Measurements from ENCODE around the gene TMEM212.

The TMEM212 gene

DNA sequence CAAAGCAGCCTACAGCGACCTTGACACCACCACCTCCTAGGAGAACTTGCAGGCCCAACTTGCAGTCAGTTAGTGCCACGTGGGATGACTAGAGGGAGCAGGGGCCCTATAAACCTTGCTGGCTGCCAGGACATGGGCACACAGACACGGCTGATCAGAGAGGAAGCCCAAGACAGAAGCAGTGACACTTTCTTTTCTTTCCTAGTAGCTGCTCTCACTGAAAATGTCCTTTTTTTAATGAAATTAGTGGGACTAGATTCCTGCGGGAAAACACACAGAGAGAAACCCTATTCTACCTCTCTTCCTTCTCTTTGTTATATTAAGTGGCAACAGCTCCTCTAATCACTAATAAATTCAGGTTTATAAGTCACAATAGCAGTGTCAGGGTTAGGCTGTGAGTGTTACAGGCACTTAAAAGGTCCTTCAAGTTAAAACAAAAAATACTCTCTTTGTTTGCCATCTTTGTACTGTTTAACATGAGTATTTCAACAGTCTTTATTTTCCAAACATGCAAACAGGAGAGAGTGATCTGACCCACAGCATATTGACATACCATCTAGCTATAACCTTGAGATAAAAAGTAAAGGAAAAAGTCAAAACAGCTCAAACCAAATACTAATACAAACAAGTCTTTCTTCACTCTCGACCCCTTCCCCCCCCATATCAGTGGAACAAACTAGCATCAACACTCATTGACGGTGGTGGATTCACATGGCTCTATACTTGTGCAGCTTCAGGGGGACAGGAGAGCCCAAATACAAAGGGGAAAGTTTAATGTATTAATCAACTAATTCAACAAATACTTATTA lies 2.1 kb upstream of the TMEM212 start:
- H3K27me3 ChIP-seq (ENCODE audit: control insufficient read depth in 1 of 2, insufficient read depth in 2 of 2, low read length in 2 of 2), result no peaks in the 10 kb centered on the region
- H3K4me1 ChIP-seq (ENCODE audit: control insufficient read depth in 1 of 2, insufficient read depth in 2 of 2, low read length in 2 of 2), result peaks cover 2 to 13% of the 10 kb centered on the region in 2 donors
- no peak overlapping the region for H3K27ac ChIP-seq (ENCODE audit: low read depth, low read length)
- H3K4me3 ChIP-seq (ENCODE audit: low read depth in 1 of 2, low read length in 2 of 2), result no peak overlapping the region
- H3K9me3 ChIP-seq (ENCODE audit: control insufficient read depth in 1 of 2, low read length in 2 of 2), result no peaks in the 10 kb centered on the region
- H3K36me3 ChIP-seq (ENCODE audit: control insufficient read depth in 1 of 2, insufficient read depth in 2 of 2, low read length in 2 of 2), result no peaks in the 10 kb centered on the region
- H3K9ac ChIP-seq (ENCODE audit: low read depth in 1 of 2, low read length in 2 of 2), result no peak overlapping the region

DNA sequence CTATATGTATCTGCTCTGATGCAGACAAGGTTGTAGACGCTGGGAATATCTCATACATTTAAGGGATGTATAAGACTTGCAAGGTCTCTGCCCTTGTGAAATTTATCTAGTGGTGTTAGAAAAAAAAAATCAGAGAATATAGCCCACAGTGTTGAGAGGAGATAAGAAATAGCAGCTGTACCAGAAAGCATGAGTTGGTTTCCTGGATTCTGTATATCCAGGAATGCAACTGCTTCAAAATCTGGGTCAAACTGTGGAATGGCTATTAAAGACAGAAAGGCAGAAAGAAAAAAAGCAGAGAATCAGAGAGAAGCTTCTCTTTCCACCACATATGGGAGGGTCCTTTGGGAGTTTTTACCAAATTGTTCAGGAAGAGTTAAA lies 1.5 kb upstream of the TMEM212 start:
- Histone ChIP-seq H3K36me3 (ENCODE audit: control insufficient read depth in 1 of 2, insufficient read depth in 2 of 2, low read length in 2 of 2) (no peaks in the 10 kb centered on the region), H3K9me3 (ENCODE audit: control insufficient read depth in 1 of 2, low read length in 2 of 2) (no peaks in the 10 kb centered on the region), H3K27ac (ENCODE audit: low read depth, low read length) (no peak overlapping the region), H3K27me3 (ENCODE audit: control insufficient read depth in 1 of 2, insufficient read depth in 2 of 2, low read length in 2 of 2) (no peaks in the 10 kb centered on the region), H3K4me3 (ENCODE audit: low read depth in 1 of 2, low read length in 2 of 2) (no peak overlapping the region), H3K4me1 (ENCODE audit: control insufficient read depth in 1 of 2, insufficient read depth in 2 of 2, low read length in 2 of 2) (peaks cover 2 to 13% of the 10 kb centered on the region in 2 donors), H3K9ac (ENCODE audit: low read depth in 1 of 2, low read length in 2 of 2) (no peak overlapping the region)

DNA sequence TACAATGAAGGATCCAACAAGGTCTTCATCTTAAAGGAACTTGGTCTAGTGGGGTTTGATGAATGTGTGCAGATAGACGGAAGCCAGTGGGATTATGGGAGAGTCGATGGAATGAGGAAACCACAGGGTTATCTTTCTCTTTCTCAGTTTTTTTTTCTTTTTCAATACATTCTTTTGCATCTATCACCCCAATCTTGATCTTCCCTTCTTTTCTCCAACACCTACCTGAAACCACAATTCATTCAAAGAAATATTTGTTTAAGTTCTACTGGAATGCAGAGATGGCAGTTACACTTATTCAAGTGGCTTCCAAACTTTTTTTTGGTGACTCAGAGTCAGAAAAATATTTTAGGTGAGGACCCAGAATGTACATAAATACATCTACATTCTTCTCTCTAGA lies 1.7 kb downstream of the TMEM212 start:
- H3K9me3 ChIP-seq (ENCODE audit: control insufficient read depth in 1 of 2, low read length in 2 of 2), result no peaks in the 10 kb centered on the region
- no peak overlapping the region for H3K27ac ChIP-seq (ENCODE audit: low read depth, low read length)
- no peaks in the 10 kb centered on the region for H3K36me3 ChIP-seq (ENCODE audit: control insufficient read depth in 1 of 2, insufficient read depth in 2 of 2, low read length in 2 of 2)
- peaks cover 0 to 4% of the 10 kb centered on the region in 2 donors for H3K4me1 ChIP-seq (ENCODE audit: control insufficient read depth in 1 of 2, insufficient read depth in 2 of 2, low read length in 2 of 2)
- no peak overlapping the region for H3K9ac ChIP-seq (ENCODE audit: low read depth in 1 of 2, low read length in 2 of 2)
- no peak overlapping the region for H3K4me3 ChIP-seq (ENCODE audit: low read depth in 1 of 2, low read length in 2 of 2)
- H3K27me3 ChIP-seq (ENCODE audit: control insufficient read depth in 1 of 2, insufficient read depth in 2 of 2, low read length in 2 of 2), result no peaks in the 10 kb centered on the region

DNA sequence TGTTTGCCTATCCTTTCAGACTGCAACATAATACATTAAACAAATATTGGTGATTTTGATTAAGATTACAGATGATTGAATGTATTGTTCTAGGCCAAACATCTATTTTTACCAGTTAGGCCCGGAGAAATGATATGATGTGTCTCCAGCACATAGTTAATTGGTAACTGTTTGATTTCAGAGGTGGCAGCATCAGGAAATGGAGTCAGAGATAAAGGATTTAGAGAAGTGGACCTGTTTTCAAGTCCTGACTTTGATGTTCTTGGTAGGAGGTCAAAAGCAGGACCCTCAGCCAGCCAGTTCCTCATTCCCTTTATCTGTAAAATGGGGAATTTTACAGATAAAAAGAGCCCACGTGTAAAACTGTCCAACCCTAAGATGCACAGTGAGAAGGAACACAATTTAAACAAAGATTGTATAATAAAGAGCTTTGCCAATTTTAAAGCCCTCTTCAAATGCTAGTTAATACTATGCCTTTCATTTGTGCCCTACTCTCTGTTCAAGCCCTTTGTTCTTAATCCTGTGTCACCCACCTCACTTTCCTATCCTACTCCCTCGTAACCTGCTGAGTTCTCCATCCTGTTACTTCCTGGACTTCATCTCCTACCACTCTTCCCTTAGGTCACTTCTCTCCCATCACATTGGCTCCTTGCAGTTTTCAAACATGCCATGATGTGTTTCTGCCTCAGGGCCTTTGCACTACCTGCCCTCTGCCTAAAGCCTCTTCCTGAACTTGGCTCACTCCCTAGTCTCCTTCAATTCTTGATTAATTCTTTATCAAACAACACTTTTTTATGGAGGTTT lies 2.5 kb downstream of the TMEM212 start:
- H3K4me1 ChIP-seq (ENCODE audit: control insufficient read depth in 1 of 2, insufficient read depth in 2 of 2, low read length in 2 of 2), result peaks cover 0 to 4% of the 10 kb centered on the region in 2 donors
- no peak overlapping the region for H3K9ac ChIP-seq (ENCODE audit: low read depth in 1 of 2, low read length in 2 of 2)
- no peaks in the 10 kb centered on the region for H3K9me3 ChIP-seq (ENCODE audit: control insufficient read depth in 1 of 2, low read length in 2 of 2)
- H3K27ac ChIP-seq (ENCODE audit: low read depth, low read length), result no peak overlapping the region
- no peaks in the 10 kb centered on the region for H3K36me3 ChIP-seq (ENCODE audit: control insufficient read depth in 1 of 2, insufficient read depth in 2 of 2, low read length in 2 of 2)
- H3K27me3 ChIP-seq (ENCODE audit: control insufficient read depth in 1 of 2, insufficient read depth in 2 of 2, low read length in 2 of 2), result no peaks in the 10 kb centered on the region
- H3K4me3 ChIP-seq (ENCODE audit: low read depth in 1 of 2, low read length in 2 of 2), result no peak overlapping the region

DNA sequence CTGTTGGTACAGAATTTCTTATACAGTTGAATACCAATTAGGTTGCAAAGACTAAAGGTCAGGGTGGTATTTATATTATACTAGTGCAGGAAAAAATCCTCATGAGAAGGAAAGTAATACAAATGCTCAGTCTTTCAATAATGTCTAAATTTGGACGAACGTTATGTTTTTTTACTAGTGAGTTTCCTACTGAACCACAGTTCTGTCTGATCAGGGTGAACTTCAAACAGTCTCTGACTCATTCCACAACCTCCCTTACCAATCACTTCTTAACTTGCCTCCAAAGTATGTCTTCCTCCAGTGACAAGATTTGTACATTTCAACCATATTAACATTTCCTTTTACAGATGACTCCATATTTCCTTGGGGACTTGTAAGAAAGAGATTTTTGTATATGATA lies 3.4 kb downstream of the TMEM212 start:
- no peaks in the 10 kb centered on the region for H3K36me3 ChIP-seq (ENCODE audit: control insufficient read depth in 1 of 2, insufficient read depth in 2 of 2, low read length in 2 of 2)
- no peaks in the 10 kb centered on the region for H3K9me3 ChIP-seq (ENCODE audit: control insufficient read depth in 1 of 2, low read length in 2 of 2)
- H3K27ac ChIP-seq (ENCODE audit: low read depth, low read length), result no peak overlapping the region
- H3K9ac ChIP-seq (ENCODE audit: low read depth in 1 of 2, low read length in 2 of 2), result no peak overlapping the region
- no peak overlapping the region for H3K4me3 ChIP-seq (ENCODE audit: low read depth in 1 of 2, low read length in 2 of 2)
- H3K4me1 ChIP-seq (ENCODE audit: control insufficient read depth in 1 of 2, insufficient read depth in 2 of 2, low read length in 2 of 2), result peaks cover 0 to 8% of the 10 kb centered on the region in 2 donors
- no peaks in the 10 kb centered on the region for H3K27me3 ChIP-seq (ENCODE audit: control insufficient read depth in 1 of 2, insufficient read depth in 2 of 2, low read length in 2 of 2)

DNA sequence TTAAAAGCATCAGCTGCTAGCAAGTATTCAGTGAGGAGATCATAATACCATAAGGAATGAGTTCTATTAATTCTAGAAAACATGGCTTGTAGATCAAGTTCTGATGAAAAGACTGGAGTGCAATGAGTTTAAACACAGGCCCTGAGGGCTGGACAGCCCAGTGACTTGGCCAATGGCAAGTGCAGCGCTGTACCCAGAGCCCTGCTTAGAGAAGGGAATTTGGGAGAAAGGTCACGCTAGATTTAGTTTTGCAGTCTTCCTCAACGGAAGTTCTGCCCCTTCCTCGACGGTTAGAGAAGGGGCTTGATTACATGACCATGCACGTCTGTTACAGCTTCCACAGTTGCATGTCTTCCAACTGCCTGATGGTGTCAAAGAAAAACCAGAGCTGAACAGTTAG lies 4.0 kb downstream of the TMEM212 start:
- no peak overlapping the region for H3K9ac ChIP-seq (ENCODE audit: low read depth in 1 of 2, low read length in 2 of 2)
- H3K9me3 ChIP-seq (ENCODE audit: control insufficient read depth in 1 of 2, low read length in 2 of 2), result no peaks in the 10 kb centered on the region
- H3K4me1 ChIP-seq (ENCODE audit: control insufficient read depth in 1 of 2, insufficient read depth in 2 of 2, low read length in 2 of 2), result peaks cover 0 to 8% of the 10 kb centered on the region in 2 donors
- no peaks in the 10 kb centered on the region for H3K36me3 ChIP-seq (ENCODE audit: control insufficient read depth in 1 of 2, insufficient read depth in 2 of 2, low read length in 2 of 2)
- no peak overlapping the region for H3K27ac ChIP-seq (ENCODE audit: low read depth, low read length)
- H3K4me3 ChIP-seq (ENCODE audit: low read depth in 1 of 2, low read length in 2 of 2), result no peak overlapping the region
- no peaks in the 10 kb centered on the region for H3K27me3 ChIP-seq (ENCODE audit: control insufficient read depth in 1 of 2, insufficient read depth in 2 of 2, low read length in 2 of 2)

DNA sequence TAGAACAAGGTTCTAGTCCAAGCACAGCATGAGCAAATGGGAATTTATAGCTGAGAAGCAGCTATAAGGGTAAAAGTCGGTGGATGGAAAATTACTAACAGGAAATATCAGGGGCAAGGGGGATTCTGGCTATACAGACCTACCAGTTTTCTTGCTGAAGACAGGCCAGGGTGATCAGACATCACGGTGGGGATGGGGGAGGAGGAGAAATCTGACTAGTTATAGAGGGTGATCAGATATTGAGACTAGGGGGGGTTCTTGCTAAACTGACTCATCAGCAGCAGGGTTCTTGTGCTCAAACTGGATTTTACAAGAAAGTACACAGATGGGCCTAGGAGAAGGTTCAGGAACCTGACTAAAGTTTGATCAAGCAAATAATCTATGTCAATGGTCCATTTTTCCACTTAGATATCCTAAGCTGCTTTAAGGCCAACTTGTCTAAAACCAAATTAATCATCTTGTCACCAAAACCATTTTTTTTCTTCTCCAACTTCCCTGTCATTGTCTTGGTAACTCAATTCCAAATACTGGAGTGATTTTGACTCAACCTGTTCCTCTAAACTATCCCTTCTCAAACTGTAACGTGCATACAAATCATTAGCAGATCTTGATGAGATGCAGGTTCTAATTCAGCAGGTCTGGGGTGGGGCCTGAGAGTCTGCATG lies 4.6 kb downstream of the TMEM212 start:
- no peaks in the 10 kb centered on the region for H3K9me3 ChIP-seq (ENCODE audit: control insufficient read depth in 1 of 2, low read length in 2 of 2)
- no peaks in the 10 kb centered on the region for H3K27me3 ChIP-seq (ENCODE audit: control insufficient read depth in 1 of 2, insufficient read depth in 2 of 2, low read length in 2 of 2)
- H3K4me1 ChIP-seq (ENCODE audit: control insufficient read depth in 1 of 2, insufficient read depth in 2 of 2, low read length in 2 of 2), result peaks cover 0 to 8% of the 10 kb centered on the region in 2 donors
- H3K27ac ChIP-seq (ENCODE audit: low read depth, low read length), result no peak overlapping the region
- H3K36me3 ChIP-seq (ENCODE audit: control insufficient read depth in 1 of 2, insufficient read depth in 2 of 2, low read length in 2 of 2), result no peaks in the 10 kb centered on the region
- H3K4me3 ChIP-seq (ENCODE audit: low read depth in 1 of 2, low read length in 2 of 2), result no peak overlapping the region
- H3K9ac ChIP-seq (ENCODE audit: low read depth in 1 of 2, low read length in 2 of 2), result no peak overlapping the region

DNA sequence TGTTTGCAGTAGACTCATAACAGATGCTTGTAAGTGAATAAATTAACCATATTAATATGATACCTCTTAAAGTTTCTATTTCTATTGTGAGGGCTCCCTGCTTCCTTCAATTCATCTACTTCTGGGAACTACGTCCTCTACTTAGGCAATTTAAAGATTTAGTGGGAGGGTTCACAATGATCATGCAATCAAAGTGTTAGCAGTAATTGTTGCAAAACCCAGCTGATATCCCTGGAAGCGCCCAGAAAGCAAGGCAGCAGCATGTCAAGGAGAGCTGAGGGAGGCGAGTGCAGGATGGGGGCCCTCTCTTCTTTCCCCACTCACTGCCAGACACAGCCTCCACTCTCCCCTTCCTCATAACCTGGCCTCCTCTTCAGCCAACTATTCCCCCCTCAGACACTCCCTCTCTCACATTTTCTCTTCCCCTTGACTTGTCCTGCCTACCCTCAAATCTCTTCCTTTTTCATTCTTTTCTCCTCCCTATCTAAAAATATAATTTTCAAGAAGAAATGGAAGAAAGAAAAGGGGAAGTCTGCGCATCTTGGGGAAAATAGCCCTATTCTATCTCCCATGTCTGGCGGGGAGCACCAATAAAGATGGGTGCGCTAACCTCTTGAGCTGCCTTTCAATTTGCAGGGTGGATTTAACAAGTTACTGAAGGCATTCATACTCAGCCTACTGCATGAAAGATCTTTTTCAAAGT lies 6.6 kb downstream of the TMEM212 start:
- Histone ChIP-seq H3K36me3 (ENCODE audit: control insufficient read depth in 1 of 2, insufficient read depth in 2 of 2, low read length in 2 of 2) (no peaks in the 10 kb centered on the region), H3K4me1 (ENCODE audit: control insufficient read depth in 1 of 2, insufficient read depth in 2 of 2, low read length in 2 of 2) (peaks cover 0 to 8% of the 10 kb centered on the region in 2 donors), H3K27me3 (ENCODE audit: control insufficient read depth in 1 of 2, insufficient read depth in 2 of 2, low read length in 2 of 2) (no peaks in the 10 kb centered on the region), H3K9me3 (ENCODE audit: control insufficient read depth in 1 of 2, low read length in 2 of 2) (peaks cover 0 to 7% of the 10 kb centered on the region in 2 donors), H3K4me3 (ENCODE audit: low read depth in 1 of 2, low read length in 2 of 2) (no peak overlapping the region), H3K9ac (ENCODE audit: low read depth in 1 of 2, low read length in 2 of 2) (no peak overlapping the region), H3K27ac (ENCODE audit: low read depth, low read length) (no peak overlapping the region)

DNA sequence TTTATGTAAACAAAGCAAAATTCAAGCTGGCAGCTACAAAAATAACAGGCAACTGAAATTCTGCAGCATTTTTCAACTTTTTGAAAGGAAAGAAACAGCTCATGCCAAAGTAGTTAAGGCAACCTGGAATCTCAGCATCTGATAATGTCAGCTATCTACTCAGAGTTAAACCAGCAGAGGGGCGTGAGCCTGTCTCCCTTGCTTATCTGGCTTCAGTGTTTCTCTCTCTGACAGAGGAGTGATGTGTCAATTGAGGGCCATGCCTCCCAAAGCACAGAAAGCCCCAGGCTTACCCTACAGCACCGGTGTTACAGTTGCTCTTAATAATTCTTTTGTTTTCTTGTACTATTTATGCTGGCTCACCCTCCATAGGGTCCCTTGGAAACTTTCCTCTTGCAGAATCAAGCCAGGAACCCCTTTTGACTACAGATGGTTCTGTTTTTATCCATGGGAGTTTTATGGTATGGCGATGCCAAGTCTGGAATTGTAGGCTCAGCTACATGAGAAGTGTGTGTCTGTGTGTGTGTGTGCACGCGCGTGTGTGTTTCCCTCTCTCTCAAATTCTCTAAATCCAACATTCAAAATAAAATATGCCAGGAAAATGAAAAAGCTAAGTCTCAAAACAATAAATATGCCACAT lies 7.3 kb downstream of the TMEM212 start:
- Histone ChIP-seq H3K27ac (ENCODE audit: low read depth, low read length) (no peak overlapping the region), H3K9ac (ENCODE audit: low read depth in 1 of 2, low read length in 2 of 2) (no peak overlapping the region), H3K4me1 (ENCODE audit: control insufficient read depth in 1 of 2, insufficient read depth in 2 of 2, low read length in 2 of 2) (peaks cover 0 to 8% of the 10 kb centered on the region in 2 donors), H3K9me3 (ENCODE audit: control insufficient read depth in 1 of 2, low read length in 2 of 2) (peaks cover 0 to 8% of the 10 kb centered on the region in 2 donors), H3K4me3 (ENCODE audit: low read depth in 1 of 2, low read length in 2 of 2) (no peak overlapping the region), H3K27me3 (ENCODE audit: control insufficient read depth in 1 of 2, insufficient read depth in 2 of 2, low read length in 2 of 2) (no peaks in the 10 kb centered on the region), H3K36me3 (ENCODE audit: control insufficient read depth in 1 of 2, insufficient read depth in 2 of 2, low read length in 2 of 2) (no peaks in the 10 kb centered on the region)
